GM19372 (cell line): Measurements from ENCODE around the gene EML6.

Experiments used
- ATAC-seq: cut with Tn5 transposase; IDR thresholded peaks from one replicate; pipeline ENCODE4 v1.9.1; 2021; ENCODE audit warnings: mild to moderate bottlenecking, low read depth, moderate library complexity; ENCODE audit not compliant: unreplicated experiment

Gene EML6

DNA sequence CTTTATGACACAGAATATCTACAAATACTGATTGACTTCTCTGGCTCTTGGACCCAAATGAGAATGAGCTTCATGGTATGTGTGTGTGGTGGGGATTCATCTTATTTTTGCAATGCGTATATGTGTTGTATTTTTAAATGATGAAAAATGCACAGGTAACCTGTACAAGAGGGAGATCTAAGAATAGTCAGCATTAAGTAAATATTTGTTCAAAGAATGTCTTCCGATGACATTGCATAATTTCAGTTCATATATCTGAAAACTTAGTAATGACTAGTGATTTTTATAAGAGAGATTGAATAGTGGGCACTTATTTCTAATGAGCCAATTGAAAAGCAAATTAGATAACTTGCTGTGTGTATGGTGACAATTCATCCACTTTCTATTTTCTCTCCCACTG, 66.4 kb downstream of the EML6 start:
- ATAC-seq = no peak

DNA sequence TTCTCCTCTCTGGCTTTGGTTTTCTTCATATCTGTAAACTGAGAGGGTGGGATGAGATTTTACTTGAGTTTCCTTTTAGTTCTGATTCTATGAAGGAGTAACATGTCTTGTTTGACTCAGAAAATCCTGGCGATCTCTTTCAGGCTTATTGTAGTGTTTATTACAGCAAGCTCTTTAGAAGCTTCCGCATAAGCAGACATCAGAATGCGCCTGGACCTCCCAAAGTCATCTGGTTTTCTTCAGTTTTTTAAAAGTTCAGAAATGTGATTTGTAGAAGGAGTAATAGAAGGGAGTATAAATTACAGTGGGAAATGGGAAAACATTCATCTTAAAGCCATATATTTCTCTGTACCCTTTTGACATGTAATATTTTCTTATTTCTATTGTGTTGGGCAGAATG, 68.4 kb downstream of the EML6 start:
- no peak for ATAC-seq

DNA sequence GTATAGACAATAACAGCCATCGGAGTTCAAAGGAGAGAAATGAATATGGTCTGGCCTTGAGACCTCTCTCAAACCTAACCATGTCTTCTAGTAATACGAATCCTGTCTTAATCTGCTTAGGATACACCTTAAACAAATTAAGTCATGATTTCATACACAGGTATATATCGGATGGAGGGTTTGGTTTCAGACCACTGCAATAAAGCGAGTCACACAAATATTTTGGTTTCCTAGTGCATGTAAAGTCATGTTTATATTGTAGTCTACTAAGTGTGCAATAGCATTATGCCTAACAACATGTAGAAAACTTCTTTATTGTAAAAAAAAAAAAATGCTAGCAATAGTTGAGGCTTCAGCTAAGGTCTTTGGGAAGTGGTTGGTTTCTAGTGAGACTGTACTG, 73.8 kb downstream of the EML6 start:
- no peak for ATAC-seq

DNA sequence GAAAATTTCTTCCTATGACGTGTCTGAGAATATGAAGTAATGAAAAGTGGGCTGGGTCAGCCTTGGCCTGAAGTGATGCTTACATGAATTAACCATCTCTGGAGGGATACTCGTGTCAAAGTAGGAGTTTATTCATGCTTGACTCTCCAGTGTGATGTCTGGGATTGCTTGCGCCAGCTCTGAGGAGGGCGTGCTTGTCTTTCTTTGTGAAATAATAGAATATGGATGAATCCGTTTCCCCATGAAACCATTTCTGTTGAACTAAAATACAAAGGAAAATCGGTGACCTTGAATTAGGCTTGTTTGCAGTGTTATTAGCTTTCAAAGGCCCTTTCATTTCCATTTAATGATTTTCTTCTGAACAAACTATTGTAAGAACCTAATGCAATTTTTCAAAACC, 77.9 kb downstream of the EML6 start:
- ATAC-seq = no peak

DNA sequence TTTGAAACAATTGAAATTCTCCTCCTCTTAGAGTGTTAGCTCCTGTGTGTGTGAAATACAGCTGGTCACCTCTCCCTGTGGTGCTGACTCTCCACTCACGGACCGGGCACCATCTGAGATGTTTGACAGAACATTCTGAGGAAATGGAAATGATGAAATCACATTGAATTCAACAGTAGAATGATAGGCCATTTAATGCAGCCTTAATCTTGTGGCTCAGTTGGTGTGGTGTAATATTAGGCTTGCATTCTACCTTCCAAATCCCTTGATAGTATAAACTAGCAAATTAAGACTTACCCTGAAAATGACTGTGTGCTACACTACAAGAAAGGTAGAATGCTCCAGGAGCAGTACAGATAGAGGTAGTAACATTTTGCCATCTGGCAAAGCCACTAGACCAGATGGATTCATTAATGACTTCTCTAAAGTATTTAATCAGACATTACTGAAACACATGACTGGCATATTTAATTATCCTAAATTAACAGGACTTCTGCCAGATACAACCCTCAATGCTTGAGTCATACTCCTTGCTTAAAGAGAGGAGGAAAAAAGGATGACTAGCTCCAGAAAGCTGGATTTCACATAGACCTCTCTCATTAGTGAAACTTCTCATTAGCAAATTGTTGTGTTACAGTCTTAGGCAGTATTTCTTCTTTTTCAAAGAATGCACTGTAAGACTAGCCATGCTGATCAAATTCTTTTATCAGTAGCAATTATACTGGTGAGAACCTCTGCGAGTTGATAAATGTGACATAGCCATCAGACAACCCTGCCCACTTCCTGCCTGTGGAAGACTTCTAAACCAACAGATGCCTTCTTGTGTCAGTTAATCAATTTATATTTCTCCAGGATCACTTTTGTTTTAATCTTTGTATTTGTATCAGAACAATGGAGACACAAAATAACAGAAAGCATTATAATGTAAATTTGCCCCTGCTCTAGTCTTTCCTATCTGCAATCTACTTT, 80.6 kb downstream of the EML6 start:
- no peak for ATAC-seq

DNA sequence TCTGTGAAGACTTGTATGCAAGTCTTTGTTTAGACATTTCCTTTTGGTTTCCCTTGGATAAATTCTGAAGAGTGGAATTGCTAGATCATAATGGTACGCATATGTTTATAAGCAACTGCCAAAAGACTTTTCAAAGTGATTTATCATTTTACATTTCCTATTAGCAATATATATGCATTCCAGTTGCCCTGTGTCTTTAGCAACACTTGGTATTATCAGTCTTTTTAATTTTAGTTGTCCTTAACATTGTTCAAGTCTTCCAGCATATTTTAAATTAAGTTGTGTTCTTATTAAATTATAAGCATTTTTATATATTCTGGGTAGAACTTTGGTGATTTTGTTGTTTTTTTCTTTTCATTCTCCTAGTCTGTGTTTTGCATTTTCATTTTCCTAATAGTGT, 81.8 kb downstream of the EML6 start:
- no peak for ATAC-seq

DNA sequence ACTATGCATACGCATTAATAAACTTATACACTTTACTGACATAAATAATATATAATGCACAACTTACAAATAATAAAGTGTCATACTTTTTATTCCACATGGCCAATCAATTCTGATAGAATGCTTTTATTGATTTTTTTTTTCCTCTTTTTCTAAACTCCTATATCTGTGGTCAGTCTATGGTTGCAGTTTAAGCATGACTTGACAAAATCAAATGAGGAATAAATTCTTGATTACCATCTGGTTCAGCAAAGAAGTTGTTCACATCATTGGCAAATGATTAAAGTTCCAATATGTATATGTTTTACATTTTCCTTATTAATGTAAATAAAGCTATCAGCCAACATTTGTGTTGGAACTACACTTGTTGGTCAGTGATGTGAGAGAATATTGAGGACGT, 83.5 kb downstream of the EML6 start:
- no peak for ATAC-seq

DNA sequence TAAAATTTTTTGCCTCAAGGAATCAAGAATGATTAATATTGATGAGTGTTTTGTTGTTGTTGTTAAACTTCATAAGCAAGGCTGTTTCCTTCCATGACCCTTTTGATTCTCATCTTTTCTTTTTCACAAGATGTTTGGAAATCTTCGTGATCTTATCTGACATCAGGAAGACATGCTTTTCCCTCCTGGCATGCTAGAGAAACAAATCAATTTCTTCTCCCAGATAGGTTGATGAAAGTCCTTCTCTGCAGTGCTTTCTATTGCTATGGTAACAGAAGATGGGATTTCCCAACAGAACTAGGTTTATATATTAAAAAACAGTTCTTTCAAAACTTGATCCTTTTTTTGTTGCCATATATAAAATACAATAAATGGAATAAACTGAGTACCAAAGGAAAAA, 85.2 kb downstream of the EML6 start:
- no peak for ATAC-seq

DNA sequence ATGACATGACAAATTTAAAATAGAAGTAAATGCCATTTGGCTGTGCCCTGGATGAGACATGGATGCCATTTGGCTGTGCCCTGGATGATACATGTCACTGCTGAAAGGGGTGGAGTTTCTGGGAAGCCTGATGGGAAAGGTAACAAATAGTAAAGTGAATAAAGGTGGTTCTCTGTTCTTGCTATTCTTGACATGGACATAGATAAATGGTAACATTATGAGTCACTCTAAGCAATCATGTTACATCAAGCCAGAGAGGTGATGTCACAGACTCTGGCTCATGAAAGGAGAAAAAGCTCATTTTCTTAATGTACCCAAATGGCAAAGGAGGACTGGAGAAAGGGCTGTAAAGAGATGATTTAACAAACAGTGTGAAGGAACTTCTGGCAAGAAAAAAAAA, 86.4 kb downstream of the EML6 start:
- no peak for ATAC-seq

DNA sequence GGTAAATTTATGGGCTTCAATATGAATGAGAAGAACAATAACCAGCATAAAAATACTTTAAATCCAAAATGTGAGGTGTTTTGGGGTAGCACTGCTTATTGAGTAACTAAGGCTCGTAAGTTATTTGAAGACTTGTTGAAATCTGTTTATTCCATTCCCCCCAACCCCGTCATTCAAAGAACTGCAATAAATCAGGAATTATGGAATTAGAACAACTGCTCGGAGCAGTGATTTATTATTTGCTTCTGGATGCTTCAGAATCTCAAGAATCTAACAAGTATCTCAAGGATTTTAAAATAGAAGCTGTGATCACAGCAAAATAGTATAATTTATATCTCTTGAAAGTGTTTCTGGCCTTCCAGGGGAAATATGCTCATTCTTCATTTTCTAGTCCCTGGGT, 86.8 kb downstream of the EML6 start:
- ATAC-seq = no peak

DNA sequence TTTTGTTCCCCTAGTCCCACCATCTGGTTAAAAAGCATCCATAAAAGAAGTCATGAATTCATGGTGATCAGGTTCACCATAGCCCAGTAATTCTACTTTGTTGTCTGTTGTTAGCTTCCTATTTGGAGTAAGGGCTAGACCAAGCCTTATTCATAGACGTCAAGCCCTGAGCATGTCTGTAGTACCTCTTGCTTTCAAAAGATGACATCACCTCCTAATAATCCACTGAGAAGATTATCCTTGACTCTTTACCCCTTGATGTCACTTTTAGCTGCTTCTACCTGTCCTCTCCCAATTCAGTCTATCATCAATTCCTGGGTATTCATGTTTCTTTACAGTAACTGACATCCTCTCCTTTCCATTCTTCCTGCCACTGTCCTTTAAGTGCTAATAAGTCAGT, 90.1 kb downstream of the EML6 start:
- ATAC-seq = no peak

DNA sequence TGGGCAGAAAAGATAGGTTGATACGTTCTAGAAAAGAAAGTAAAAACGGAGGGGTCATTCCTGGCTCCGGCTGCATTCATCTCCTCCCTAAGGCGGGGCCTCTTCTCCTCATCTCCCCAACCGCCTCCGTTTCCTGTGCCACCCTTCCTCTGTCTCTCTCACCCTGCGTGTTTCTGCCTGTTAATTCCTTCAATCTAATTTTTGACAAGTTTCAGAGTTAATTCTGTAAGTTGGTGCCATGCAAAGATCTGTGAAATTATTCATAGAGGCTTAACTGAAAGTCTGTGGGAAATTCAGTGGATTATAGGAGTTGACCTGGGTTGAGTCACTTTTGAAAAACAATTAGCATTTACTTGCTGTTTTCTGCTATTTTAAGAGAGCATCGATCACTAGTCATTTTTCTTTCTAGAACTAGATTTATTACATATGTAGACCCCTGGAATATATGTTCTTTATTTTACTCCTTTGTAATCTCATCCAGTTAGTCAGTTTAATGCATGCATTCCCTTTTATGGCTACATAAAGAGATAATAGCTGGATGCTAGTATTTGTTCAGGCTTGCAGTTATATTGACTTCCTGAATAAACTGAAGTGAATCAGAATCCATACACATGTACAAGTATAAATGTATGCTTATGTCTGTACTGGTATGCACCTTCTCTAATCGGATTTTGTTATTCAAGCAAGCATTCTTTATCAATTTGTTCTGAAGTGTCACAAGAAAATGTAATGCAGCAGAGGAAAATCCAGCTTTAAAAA, 91.1 kb downstream of the EML6 start:
- no peak for ATAC-seq

DNA sequence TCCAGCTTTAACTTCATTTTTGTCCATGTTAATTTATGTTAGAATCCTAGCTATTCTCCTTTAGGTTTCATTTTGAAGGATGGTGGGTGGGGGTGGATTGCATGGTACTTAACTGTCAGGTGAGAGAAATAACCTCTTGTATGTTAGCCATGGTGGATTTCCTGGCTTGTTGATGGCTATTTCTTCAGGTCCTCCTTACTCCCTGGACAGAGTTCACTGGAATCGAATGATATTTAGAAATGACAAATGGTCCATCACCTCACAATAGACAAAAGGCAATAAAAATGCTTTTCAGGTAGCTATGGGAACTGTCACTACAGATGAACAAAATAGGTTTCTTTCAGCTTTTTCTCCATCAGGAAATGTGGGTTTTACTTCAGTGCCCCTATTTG, 91.7 kb downstream of the EML6 start:
- no peak for ATAC-seq

DNA sequence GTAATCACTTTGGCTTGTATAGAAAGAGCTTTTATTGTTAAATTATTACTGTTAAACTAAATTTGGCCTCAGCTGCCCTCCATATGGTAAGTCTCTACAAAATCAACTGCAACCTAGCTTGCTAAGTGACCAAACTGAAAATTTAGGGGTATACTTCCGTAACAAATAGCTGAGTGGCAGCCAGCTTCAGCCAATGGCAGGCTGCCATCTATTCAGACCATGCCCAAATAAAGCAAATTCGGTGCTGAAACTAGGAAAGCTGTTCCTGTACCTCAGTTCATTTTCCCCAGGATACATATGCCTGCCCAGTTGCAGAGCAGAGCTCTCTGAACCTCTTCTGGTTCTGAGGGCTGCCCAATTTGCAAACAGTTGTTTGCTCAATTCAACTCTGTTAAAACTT, 94.8 kb downstream of the EML6 start:
- no peak for ATAC-seq

DNA sequence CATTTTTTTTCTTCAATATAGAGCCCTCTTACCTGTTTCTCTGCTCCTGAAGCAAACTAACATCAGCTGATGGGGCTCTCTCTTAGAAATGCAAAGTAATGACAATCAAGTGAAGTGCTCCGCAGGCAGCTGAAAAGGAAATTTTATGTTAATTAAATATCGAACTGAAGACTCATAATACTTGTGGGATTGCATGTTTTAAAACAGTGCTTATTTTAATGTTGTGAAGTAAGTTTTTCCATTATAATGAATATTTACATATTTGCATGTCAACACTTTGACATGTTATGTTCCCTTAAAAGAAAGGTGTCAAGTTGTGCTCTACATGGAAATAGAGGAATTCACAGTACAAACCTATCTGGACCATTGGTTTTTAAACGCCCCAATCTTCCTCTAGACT, 97.1 kb downstream of the EML6 start:
- no peak for ATAC-seq

DNA sequence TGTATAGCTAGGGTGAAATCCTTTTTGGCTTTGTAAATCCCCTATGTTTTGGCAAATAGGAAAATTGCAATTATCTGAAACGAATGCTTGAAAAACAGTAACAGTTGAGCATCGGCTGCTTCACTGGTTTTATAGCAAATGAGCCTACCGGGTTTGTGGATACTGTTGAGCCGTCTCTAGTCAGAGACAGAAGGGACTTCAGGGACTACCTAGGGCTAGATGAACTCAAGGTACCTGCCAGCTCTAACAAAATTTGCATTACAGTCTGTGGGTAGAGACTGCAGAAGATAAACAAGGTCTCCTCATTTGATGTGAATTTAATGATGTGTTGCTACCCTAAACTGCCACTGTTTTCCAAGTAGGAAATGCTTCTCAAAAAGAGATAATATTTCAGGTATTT, 101.1 kb downstream of the EML6 start:
- no peak for ATAC-seq

DNA sequence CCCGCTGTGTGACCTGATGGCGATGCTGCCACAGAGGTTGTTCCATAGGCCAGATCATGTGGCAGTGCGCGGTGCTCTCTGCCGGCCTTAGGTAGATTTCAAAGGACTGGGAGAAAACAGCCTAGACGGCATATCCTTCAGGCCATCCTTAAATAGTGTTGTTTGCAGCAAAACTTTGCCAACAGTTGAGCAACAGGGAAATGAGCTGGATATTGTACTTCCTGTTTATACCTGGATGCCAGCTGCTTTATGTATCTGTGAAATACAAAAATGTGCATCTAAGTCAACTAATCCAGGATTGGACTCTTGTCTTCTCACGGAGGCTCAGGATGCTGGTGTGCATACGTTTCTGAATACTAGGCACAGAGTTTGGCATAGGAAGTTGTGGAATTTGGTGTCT, 107.1 kb downstream of the EML6 start:
- no peak for ATAC-seq

DNA sequence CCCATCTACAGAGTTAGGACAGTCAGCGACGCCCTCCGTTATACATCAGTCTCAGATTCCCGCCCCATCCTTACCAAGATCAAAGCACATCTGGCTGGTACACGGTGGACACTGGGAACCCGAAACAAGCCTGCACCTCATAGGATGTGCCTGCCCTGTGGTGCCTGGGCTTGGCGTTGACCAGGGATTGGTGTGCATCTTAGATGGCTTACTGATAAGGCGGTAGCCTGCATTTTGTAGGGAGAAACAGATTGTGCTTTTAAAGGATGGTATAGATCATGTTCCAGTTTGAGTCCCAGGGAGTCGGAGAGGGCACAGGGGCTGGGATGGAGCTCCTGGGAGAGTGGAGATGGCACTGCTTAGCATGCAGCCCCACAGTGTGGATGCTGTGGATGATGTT, 108.0 kb downstream of the EML6 start:
- ATAC-seq = no peak

DNA sequence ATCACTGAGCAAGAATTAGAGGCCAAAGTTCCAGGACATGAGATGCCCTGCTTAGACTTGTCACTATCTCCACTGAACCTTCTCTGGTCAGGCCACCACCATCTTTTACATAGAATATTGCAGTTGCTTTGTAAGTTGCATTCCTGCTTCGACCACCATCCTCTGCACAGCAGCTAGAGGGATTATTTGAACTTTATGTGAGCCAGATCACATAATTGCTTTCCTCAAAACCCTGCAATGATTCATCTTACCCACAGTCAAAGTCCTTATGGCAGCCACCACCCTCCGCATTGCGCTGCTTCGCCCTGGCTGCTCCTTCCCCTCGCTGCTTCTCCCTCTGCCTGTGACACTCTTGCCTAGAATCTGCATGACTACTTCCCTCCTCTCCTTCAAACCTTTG, 111.3 kb downstream of the EML6 start:
- no peak for ATAC-seq

DNA sequence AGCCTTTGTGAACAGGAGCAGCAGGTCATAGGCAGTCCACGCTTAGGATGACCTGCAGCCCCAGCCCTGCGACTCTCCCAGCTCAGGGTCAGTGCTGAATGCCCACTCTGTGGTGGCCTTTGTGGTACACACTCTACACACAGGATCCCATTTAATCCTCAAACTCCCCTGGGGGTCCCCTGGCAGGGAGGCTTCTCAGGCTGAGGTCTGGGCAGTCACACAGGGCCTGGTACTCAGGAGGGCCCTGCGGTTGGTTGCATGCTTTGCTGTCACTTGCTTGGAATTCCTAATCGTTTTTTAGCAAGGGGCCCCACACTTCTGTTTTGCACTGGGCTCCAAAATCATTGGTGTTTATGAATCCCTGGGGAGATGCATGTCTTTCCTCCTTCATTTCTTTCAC, 113.0 kb downstream of the EML6 start:
- ATAC-seq = no peak

DNA sequence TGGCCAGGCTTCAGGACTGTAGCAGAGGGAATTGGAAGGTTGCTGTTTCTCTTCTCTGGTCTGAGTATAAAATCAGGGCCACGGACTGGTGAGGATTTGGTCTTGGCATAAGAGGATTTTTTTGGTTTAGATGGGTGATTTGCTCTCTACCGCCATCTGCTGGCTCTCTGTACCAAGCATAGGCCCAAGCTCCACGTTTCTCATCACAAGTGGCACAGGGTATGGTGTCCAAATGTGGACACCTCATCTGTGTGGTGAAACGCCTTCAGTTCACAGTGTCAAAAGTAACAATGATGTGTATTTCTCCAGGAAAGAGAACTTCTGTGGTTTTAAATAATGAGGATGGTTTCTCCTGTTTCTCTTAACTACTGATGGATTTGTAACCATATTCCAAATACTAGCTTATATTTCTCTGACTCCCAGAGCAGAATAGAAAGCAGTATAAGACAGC, 115.1 kb downstream of the EML6 start:
- ATAC-seq = peak; percentile 81
